Mesenchymal stem cell (in vitro differentiated cells and primary cell): Measurements from ENCODE around the gene ZNF44.
"Not testable (repeated sequence)": the region's sequence is repeated elsewhere in the genome, so short reads cannot be mapped to it uniquely, and the experiment has no call there.

Experiments used
- DNase-seq: peaks from one replicate; pipeline ENCODE4 v3.0.0-alpha.2; 2013
- H2AFZ ChIP-seq: one replicate; pipeline ENCODE4 v1.6.1; 2013; ENCODE audit warnings: low read depth, mild to moderate bottlenecking, control low read depth, inconsistent platforms, low read length, moderate library complexity
- H2AK5ac ChIP-seq: 2 replicates; pipeline ENCODE4 v1.6.1; 2013; ENCODE audit warnings: low read length, moderate library complexity, mild to moderate bottlenecking, inconsistent platforms; ENCODE audit not compliant: severe bottlenecking
- H2BK120ac ChIP-seq: one replicate; pipeline ENCODE4 v1.6.1; 2013; ENCODE audit warnings: low read depth, mild to moderate bottlenecking, inconsistent platforms, low read length, moderate library complexity
- H2BK12ac ChIP-seq, 2 experiments: one replicate each; pipeline ENCODE4 v1.6.1; 2013; ENCODE audit warnings: inconsistent platforms in 2 of 2, low read length in 2 of 2, mild to moderate bottlenecking in 2 of 2, moderate library complexity in 2 of 2, control low read depth in 1 of 2
- H2BK15ac ChIP-seq: one replicate; pipeline ENCODE4 v1.6.1; 2013; ENCODE audit warnings: mild to moderate bottlenecking, low read depth, inconsistent platforms; ENCODE audit not compliant: poor library complexity, severe bottlenecking
- H2BK5ac ChIP-seq: 2 replicates; pipeline ENCODE4 v1.6.1; 2013; ENCODE audit warnings: low read depth, mild to moderate bottlenecking, low read length, control low read depth, inconsistent platforms; ENCODE audit not compliant: poor library complexity, severe bottlenecking
- H3K14ac ChIP-seq, 2 experiments: one replicate each; pipeline ENCODE4 v1.6.1; 2013; ENCODE audit warnings: inconsistent platforms in 2 of 2, low read length in 2 of 2, control low read depth in 1 of 2, mild to moderate bottlenecking in 1 of 2, moderate library complexity in 1 of 2
- H3K18ac ChIP-seq, 2 experiments: one replicate each; pipeline ENCODE4 v1.6.1; 2013; ENCODE audit warnings: inconsistent platforms in 2 of 2, low read length in 2 of 2, control low read depth in 1 of 2, low read depth in 1 of 2, mild to moderate bottlenecking in 1 of 2
- H3K23ac ChIP-seq, 2 experiments: one replicate each; pipeline ENCODE4 v1.6.1; 2013; ENCODE audit warnings: inconsistent platforms in 2 of 2, low read length in 2 of 2, mild to moderate bottlenecking in 2 of 2, moderate library complexity in 2 of 2, control low read depth in 1 of 2
- H3K27ac ChIP-seq: 2 replicates; pipeline ENCODE4 v1.5.1; 2013; ENCODE audit warnings: mild to moderate bottlenecking, moderate library complexity, low read length, control low read depth, inconsistent platforms; ENCODE audit not compliant: poor library complexity, severe bottlenecking
- H3K27me3 ChIP-seq, 2 experiments: 2 replicates each; pipeline versions ENCODE4 v1.6.1 to v1.7.0; 2013; ENCODE audit warnings: low read length in 2 of 2, mild to moderate bottlenecking in 2 of 2, moderate library complexity in 2 of 2, control low read depth in 1 of 2, inconsistent platforms in 1 of 2; ENCODE audit not compliant: control insufficient read depth in 1 of 2, insufficient read depth in 1 of 2
- H3K36me3 ChIP-seq, 2 experiments: 2 replicates each; pipeline versions ENCODE4 v1.6.1 to v1.7.0; 2013; ENCODE audit warnings: low read length in 2 of 2, control low read depth in 1 of 2, inconsistent platforms in 1 of 2, low read depth in 1 of 2, mild to moderate bottlenecking in 1 of 2; ENCODE audit not compliant: insufficient read depth in 2 of 2, control insufficient read depth in 1 of 2
- H3K4ac ChIP-seq, 2 experiments: one replicate each; pipeline ENCODE4 v1.6.1; 2013; ENCODE audit warnings: inconsistent platforms in 2 of 2, low read length in 2 of 2, mild to moderate bottlenecking in 2 of 2, moderate library complexity in 2 of 2, control low read depth in 1 of 2, low read depth in 1 of 2
- H3K4me1 ChIP-seq: 2 replicates; pipeline ENCODE4 v1.6.1; 2013; ENCODE audit warnings: low read depth, low read length, control low read depth; ENCODE audit not compliant: control insufficient read depth, insufficient read depth
- H3K4me2 ChIP-seq: 2 replicates; pipeline ENCODE4 v1.6.1; 2013; ENCODE audit warnings: low read length, mild to moderate bottlenecking, inconsistent platforms; ENCODE audit not compliant: poor library complexity, severe bottlenecking
- H3K4me3 ChIP-seq, 2 experiments: 2 replicates each; pipeline versions ENCODE4 v1.5.1 to v1.7.0; 2013; ENCODE audit warnings: low read length in 2 of 2, mild to moderate bottlenecking in 2 of 2, control low read depth in 1 of 2, low read depth in 1 of 2; ENCODE audit not compliant: insufficient read depth in 1 of 2
- H3K79me1 ChIP-seq: replicated peaks from 2 replicates; pipeline ENCODE4 v1.6.1; 2013; ENCODE audit warnings: mild to moderate bottlenecking, control low read depth, low read length, inconsistent platforms; ENCODE audit not compliant: poor library complexity, severe bottlenecking
- H3K9ac ChIP-seq: 2 replicates; pipeline ENCODE4 v1.7.0; 2013; ENCODE audit warnings: mild to moderate bottlenecking, low read length, moderate library complexity
- H3K9me3 ChIP-seq: 2 replicates; pipeline ENCODE4 v1.7.0; 2013; ENCODE audit warnings: mild to moderate bottlenecking, low read length; ENCODE audit not compliant: control insufficient read depth
- H4K8ac ChIP-seq: one replicate; pipeline ENCODE4 v1.6.1; 2013; ENCODE audit warnings: inconsistent platforms, mild to moderate bottlenecking, low read length, moderate library complexity
- H4K91ac ChIP-seq: one replicate; pipeline ENCODE4 v1.6.1; 2013; ENCODE audit warnings: mild to moderate bottlenecking, low read length, inconsistent platforms
- WGBS: methylation state at CpG from one replicate; pipeline ENCODE4 v1.1.7; 2013; ENCODE audit warnings: mixed read lengths; 5-methylcytosine and 5-hydroxymethylcytosine counted together

Gene ZNF44

DNA sequence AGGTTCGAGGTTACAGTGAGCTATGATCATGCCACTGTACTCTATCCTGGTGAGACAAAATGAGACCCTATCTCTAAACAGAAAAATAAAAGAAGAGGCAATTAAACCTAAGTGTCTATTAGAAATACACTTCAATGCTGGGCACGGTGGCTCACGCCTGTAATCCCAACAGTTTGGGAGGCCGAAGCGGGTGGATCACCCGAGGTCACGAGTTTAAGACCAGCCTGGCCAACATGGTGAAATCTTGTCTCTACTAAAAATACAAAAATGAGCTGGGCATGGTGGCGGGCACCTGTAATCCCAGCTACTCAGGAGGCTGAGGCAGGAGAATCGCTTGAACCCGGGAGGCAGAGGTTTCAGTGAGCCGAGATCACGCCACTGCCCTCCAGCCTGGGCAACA, 14.2 kb upstream of the ZNF44 start:
- not testable (repeated sequence) for H3K9ac ChIP-seq, H3K18ac ChIP-seq, H3K4ac ChIP-seq, H3K36me3 ChIP-seq, H2BK120ac ChIP-seq, H2BK12ac ChIP-seq, H3K4me3 ChIP-seq, H3K79me1 ChIP-seq, H3K4me2 ChIP-seq, H2AFZ ChIP-seq, H3K4me1 ChIP-seq, H4K8ac ChIP-seq, H3K14ac ChIP-seq, H4K91ac ChIP-seq, H2AK5ac ChIP-seq, H3K27me3 ChIP-seq, H2BK15ac ChIP-seq, DNase-seq, H3K23ac ChIP-seq, H2BK5ac ChIP-seq, H3K27ac ChIP-seq
- peaks cover 10% of the 10 kb centered on the region for H3K9me3 ChIP-seq
- WGBS = 86% methylated on average over 10 of the region's 12 CpGs

DNA sequence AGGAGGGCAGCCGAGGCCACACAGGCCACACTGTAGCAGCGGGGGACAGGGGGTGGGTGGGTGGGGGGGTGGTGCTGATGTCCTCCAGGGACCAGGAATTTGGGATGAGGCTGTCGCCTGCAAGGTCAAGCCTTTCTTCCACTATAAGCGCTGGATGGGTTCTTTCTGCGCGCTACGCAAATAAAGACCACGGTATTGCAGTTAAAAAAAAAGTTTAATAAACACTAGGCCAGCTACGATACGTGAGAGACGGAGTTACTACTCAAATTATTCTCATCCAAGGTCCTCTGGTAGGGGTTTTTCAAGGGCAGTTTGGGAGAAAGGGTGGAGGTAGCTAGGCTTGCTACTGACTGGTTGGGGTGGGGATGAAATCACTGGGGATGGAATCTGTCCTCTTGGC, 508 bp upstream of the ZNF44 start:
- H2BK12ac ChIP-seq = no peak overlapping the region
- peak overlapping the region; percentile 99 for H3K9ac ChIP-seq
- no peak overlapping the region for H3K23ac ChIP-seq
- no peak overlapping the region for H3K14ac ChIP-seq
- DNase-seq = no peak
- H4K8ac ChIP-seq = peak overlapping the region; percentile 100
- peak overlapping the region; percentile 60 for H3K27ac ChIP-seq
- peak overlapping the region; percentile 74 for H3K4me2 ChIP-seq
- no peak overlapping the region for H2AK5ac ChIP-seq
- peaks cover 5% of the 10 kb centered on the region for H3K79me1 ChIP-seq
- no peak overlapping the region for H3K4ac ChIP-seq
- H2AFZ ChIP-seq = peak overlapping the region; percentile 80
- 70% methylated on average over 11 of the region's 11 CpGs for WGBS
- peaks cover 5% of the 10 kb centered on the region for H3K4me1 ChIP-seq
- peaks cover 4 to 13% of the 10 kb centered on the region in 2 experiments for H3K36me3 ChIP-seq
- H2BK120ac ChIP-seq = no peak overlapping the region
- peak overlapping the region; percentile 96 for H4K91ac ChIP-seq
- H3K27me3 ChIP-seq = no peaks in the 10 kb centered on the region
- no peak overlapping the region for H2BK5ac ChIP-seq
- H2BK15ac ChIP-seq = no peak overlapping the region
- peak overlapping the region; percentile 55 to 96 for H3K4me3 ChIP-seq
- peak overlapping the region; percentile 86 to 97 for H3K18ac ChIP-seq
- H3K9me3 ChIP-seq = no peaks in the 10 kb centered on the region

DNA sequence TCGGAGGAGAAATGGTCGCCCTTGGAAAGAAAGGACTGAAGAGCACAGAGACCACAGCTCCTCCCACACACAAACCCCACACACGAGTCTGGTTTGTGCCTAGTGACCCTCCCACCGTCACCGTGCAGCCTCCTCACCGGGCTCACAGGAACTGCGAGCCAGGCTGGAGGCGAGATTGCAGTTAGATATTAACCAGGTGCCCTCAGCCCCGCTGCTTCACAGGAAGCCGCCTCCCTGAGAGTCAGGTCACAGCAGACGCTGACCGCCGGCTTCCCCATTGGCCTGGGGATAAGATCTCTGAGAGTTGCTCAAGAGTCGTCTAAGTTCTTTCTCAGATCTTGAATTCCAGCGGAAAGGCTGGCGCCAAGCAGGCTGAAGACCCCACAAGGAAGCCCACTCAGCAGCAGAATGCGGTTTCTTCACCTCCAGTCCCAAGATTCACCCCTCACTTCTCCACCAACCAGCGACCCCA, 870 bp downstream of the ZNF44 start:
- H2BK5ac ChIP-seq = peak overlapping the region; percentile 74
- peaks cover 9% of the 10 kb centered on the region for H3K79me1 ChIP-seq
- H3K9ac ChIP-seq = peak overlapping the region; percentile 99
- H4K8ac ChIP-seq = peak overlapping the region; percentile 54
- peak overlapping the region; percentile 70 to 96 for H3K4me3 ChIP-seq
- no peak overlapping the region for H2BK120ac ChIP-seq
- H2AFZ ChIP-seq = peak overlapping the region; percentile 78
- no peaks in the 10 kb centered on the region for H3K27me3 ChIP-seq
- H3K4ac ChIP-seq = peak overlapping the region in 1 of 2 experiments; percentile 86
- peak; percentile 85 for DNase-seq
- under 1% methylated on average over 18 of the region's 18 CpGs for WGBS
- peaks cover 4 to 22% of the 10 kb centered on the region in 2 experiments for H3K36me3 ChIP-seq
- H3K23ac ChIP-seq = no peak overlapping the region
- no peak overlapping the region for H2BK12ac ChIP-seq
- peaks cover 5% of the 10 kb centered on the region for H3K4me1 ChIP-seq
- H3K4me2 ChIP-seq = peak overlapping the region; percentile 84
- H3K14ac ChIP-seq = no peak overlapping the region
- H2AK5ac ChIP-seq = no peak overlapping the region
- peak overlapping the region; percentile 91 for H3K27ac ChIP-seq
- H3K9me3 ChIP-seq = no peaks in the 10 kb centered on the region
- H2BK15ac ChIP-seq = peak overlapping the region; percentile 77
- H4K91ac ChIP-seq = no peak overlapping the region
- H3K18ac ChIP-seq = peak overlapping the region; percentile 6 to 58

DNA sequence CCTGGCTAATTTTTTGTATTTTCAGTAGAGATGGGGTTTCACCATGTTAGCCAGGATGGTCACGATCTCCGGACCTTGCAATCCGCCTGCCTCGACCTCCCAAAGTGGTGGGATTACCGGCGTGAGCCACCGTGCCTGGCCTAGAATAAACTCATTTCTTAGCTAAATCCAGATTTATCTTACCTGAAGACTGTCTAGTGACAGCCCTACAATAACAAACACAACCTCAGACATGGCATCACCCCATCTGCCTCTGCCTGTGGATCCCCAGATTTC, 5.0 kb downstream of the ZNF44 start:
- peaks cover 5% of the 10 kb centered on the region for H3K4me1 ChIP-seq

More for the DNA sequence above, 5.0 kb downstream of the ZNF44 start:
- H3K23ac ChIP-seq = no peak overlapping the region
- no peak overlapping the region for H4K91ac ChIP-seq
- no peak overlapping the region for H2AFZ ChIP-seq
- peaks cover 21 to 26% of the 10 kb centered on the region in 2 experiments for H3K36me3 ChIP-seq
- WGBS = 95% methylated on average over 7 of the region's 7 CpGs
- no peak overlapping the region for H3K27ac ChIP-seq
- H3K27me3 ChIP-seq = no peaks in the 10 kb centered on the region
- H2BK15ac ChIP-seq = no peak overlapping the region
- H3K79me1 ChIP-seq = peaks cover 17% of the 10 kb centered on the region
- H2BK5ac ChIP-seq = no peak overlapping the region
- no peak overlapping the region for H2AK5ac ChIP-seq
- peaks cover 21% of the 10 kb centered on the region for H3K9me3 ChIP-seq
- no peak overlapping the region for H3K4ac ChIP-seq
- no peak overlapping the region for H4K8ac ChIP-seq
- H3K4me3 ChIP-seq = no peak overlapping the region
- no peak overlapping the region for H2BK120ac ChIP-seq
- H2BK12ac ChIP-seq = no peak overlapping the region
- H3K4me2 ChIP-seq = no peak overlapping the region
- no peak overlapping the region for H3K18ac ChIP-seq
- DNase-seq = no peak
- no peak overlapping the region for H3K9ac ChIP-seq
- no peak overlapping the region for H3K14ac ChIP-seq
